Esophagus squamous epithelium (tissue), 4 donors: ENCODE measurements around the gene TBATA.
"Not testable (repeated sequence)": the region's sequence is repeated elsewhere in the genome, so short reads cannot be mapped to it uniquely, and the experiment has no call there.

Experiments
- CTCF ChIP-seq, 6 experiments: fragments of 450-650 bp in 4 of 6; fragments of 200-600 bp in 2 of 6; sonication (generic) in 2 of 6; IDR thresholded peaks; one replicate each; pipeline ENCODE4 v1.5.1; 2016 to 2019; ENCODE audit warnings: antibody characterized with exemption in 6 of 6, mild to moderate bottlenecking in 4 of 6, moderate library complexity in 4 of 6
- POLR2A ChIP-seq, 4 donors: fragments of 450-650 bp; IDR thresholded peaks; one replicate each; pipeline ENCODE4 v1.6.1; 2017; ENCODE audit warnings: antibody characterized with exemption in 4 of 4, mild to moderate bottlenecking in 4 of 4, moderate library complexity in 3 of 4

- not testable (repeated sequence) for TF ChIP-seq CTCF, POLR2A (IDR thresholded peaks at IDR 0.05)
These were observed 17.0 kb downstream of the TBATA start for GRCh38 chr10:70768026-70768685.
